A673 (cell line): ENCODE results near the gene ALDH1L1. TPM values are rescaled to one million over a fixed set of nuclear protein-coding genes. Genes with fewer than 3 reads are reported as not detected.

Experiments used
- BruUV-seq: library from RNA; stranded (reverse); fragments of 400-500 nt; replicated peaks from 2 replicates; lab custom pipeline; 2021; lab: Mats Ljungman, UMichigan
- CTCF ChIA-PET: fragments of 300-600 bp; sonication (Branson Sonifier 250); formaldehyde crosslinking; loops from one replicate; lab custom pipeline; 2022; ENCODE audit warnings: antibody characterized with exemption; lab: Charles Lee
- POLR2A ChIA-PET: fragments of 300-600 bp; sonication (Branson Sonifier 250); formaldehyde crosslinking; loops from one replicate; lab custom pipeline; 2022; ENCODE audit warnings: antibody characterized with exemption; ENCODE audit not compliant: low non-redundant PET; lab: Charles Lee
- DNase-seq: peaks from one replicate; pipeline ENCODE4 v3.0.0-alpha.2; 2015; ENCODE audit warnings: low spot score
- H3K27ac ChIP-seq: fragments of 200-600 bp; sonication (generic); 2 replicates; pipeline ENCODE4 v1.5.1; 2016; ENCODE audit warnings: mixed run types, low read depth, mild to moderate bottlenecking, mixed read lengths, antibody characterized with exemption, low read length; ENCODE audit not compliant: poor library complexity, severe bottlenecking
- H3K27me3 ChIP-seq: fragments of 200-600 bp; sonication (generic); replicated peaks from 2 replicates; pipeline ENCODE4 v1.6.1; 2017; ENCODE audit warnings: mixed run types, low read depth, mild to moderate bottlenecking, mixed read lengths, antibody characterized with exemption, low read length; ENCODE audit not compliant: insufficient read depth, poor library complexity
- H3K36me3 ChIP-seq: fragments of 200-600 bp; sonication (generic); 2 replicates; pipeline ENCODE4 v1.6.1; 2016; ENCODE audit warnings: mixed run types, mild to moderate bottlenecking, mixed read lengths, antibody characterized with exemption, low read length; ENCODE audit not compliant: insufficient read depth, poor library complexity, severe bottlenecking
- H3K4me1 ChIP-seq: fragments of 200-600 bp; sonication (generic); 2 replicates; pipeline ENCODE4 v1.6.1; 2017; ENCODE audit warnings: mixed run types, mild to moderate bottlenecking, mixed read lengths, antibody characterized with exemption, low read length; ENCODE audit not compliant: insufficient read depth, poor library complexity, severe bottlenecking
- H3K4me3 ChIP-seq: fragments of 200-600 bp; sonication (generic); 2 replicates; pipeline ENCODE4 v1.5.1; 2016; ENCODE audit warnings: low read depth, mixed run types, mild to moderate bottlenecking, mixed read lengths, low read length; ENCODE audit not compliant: poor library complexity, severe bottlenecking
- H3K9me3 ChIP-seq: fragments of 200-600 bp; sonication (generic); 2 replicates; pipeline ENCODE4 v1.6.1; 2016; ENCODE audit warnings: mixed run types, low read depth, mild to moderate bottlenecking, mixed read lengths, antibody characterized with exemption, low read length; ENCODE audit not compliant: poor library complexity, severe bottlenecking
- CTCF ChIP-seq: fragments of 300-800, 200-600 bp; sonication (generic); conservative IDR thresholded peaks from 2 replicates; pipeline ENCODE4 v1.5.1; 2017; ENCODE audit warnings: low read depth, mild to moderate bottlenecking, antibody characterized with exemption, low read length, moderate library complexity, mixed read lengths
- EZH2 ChIP-seq: fragments of 200-600 bp; sonication (generic); IDR thresholded peaks from 2 replicates; pipeline ENCODE4 v1.6.1; 2017; ENCODE audit warnings: borderline replicate concordance, low read depth, mild to moderate bottlenecking, mixed read lengths, antibody characterized with exemption, low read length; ENCODE audit not compliant: poor library complexity, severe bottlenecking
- intact Hi-C: fragments of 100-400 bp; cut with micrococcal nuclease; formaldehyde crosslinking; loops from one replicate; pipeline ENCODE4 v1.10.0; 2022; ENCODE audit not compliant: unreplicated experiment
- total RNA-seq: library from RNA; stranded (reverse); gene quantifications from 2 replicates; pipeline ENCODE4 v1.2.3, GENCODE V29; 2021

Gene ALDH1L1
- total RNA-seq, 1 experiment from 2014 or later = 16.9 TPM

GRCh38 chr3:126121074-126121473 is 59.3 kb downstream of the ALDH1L1 start:
- no peaks in the 10 kb centered on the region for H3K9me3 ChIP-seq
- no peak for DNase-seq
- CTCF ChIA-PET = no interaction called here
- no peaks in the 10 kb centered on the region for H3K27me3 ChIP-seq
- POLR2A ChIA-PET = no interaction called here
- no peak for TF ChIP-seq CTCF
- TF ChIP-seq EZH2 = no peak
- no peaks in the 10 kb centered on the region for H3K36me3 ChIP-seq
- BruUV-seq = no TSS peak
- no peak overlapping the region for H3K4me3 ChIP-seq
- no peak overlapping the region for H3K27ac ChIP-seq
- H3K4me1 ChIP-seq = no peaks in the 10 kb centered on the region
- intact Hi-C loops = no loop called here

GRCh38 chr3:126119976-126120375 is 60.4 kb downstream of the ALDH1L1 start:
- H3K9me3 ChIP-seq = no peaks in the 10 kb centered on the region
- no peak overlapping the region for H3K4me3 ChIP-seq
- no peaks in the 10 kb centered on the region for H3K27me3 ChIP-seq
- ChIA-PET CTCF (no interaction called here), POLR2A (no interaction called here)
- no peak for TF ChIP-seq EZH2
- no peak for TF ChIP-seq CTCF
- DNase-seq = no peak
- intact Hi-C loops = no loop called here
- H3K4me1 ChIP-seq = no peaks in the 10 kb centered on the region
- no peaks in the 10 kb centered on the region for H3K36me3 ChIP-seq
- H3K27ac ChIP-seq = no peak overlapping the region
- BruUV-seq = no TSS peak

- TF ChIP-seq EZH2 (no peak), CTCF (no peak)
- Histone ChIP-seq H3K27me3 (no peaks in the 10 kb centered on the region), H3K4me3 (no peak overlapping the region), H3K36me3 (no peaks in the 10 kb centered on the region), H3K4me1 (no peaks in the 10 kb centered on the region), H3K9me3 (no peaks in the 10 kb centered on the region), H3K27ac (no peak overlapping the region)
- intact Hi-C loops = no loop called here
- BruUV-seq = no TSS peak
- CTCF ChIA-PET = no interaction called here
- no peak for DNase-seq
- POLR2A ChIA-PET = no interaction called here
These were observed 61.2 kb downstream of the ALDH1L1 start for GRCh38 chr3:126119008-126119675.
